Ramos (cell line): Measurements from ENCODE around the gene PCDHGB5.
"Not testable (repeated sequence)": the region's sequence is repeated elsewhere in the genome, so short reads cannot be mapped to it uniquely, and the experiment has no call there.

ENCODE experiments used
- in situ Hi-C: fragments of 300-500 bp; cut with MboI; formaldehyde crosslinking; loops from one replicate; pipeline ENCODE4 v1.14.3; 2022; ENCODE audit warnings: low sequenced_read_pairs; ENCODE audit not compliant: unreplicated experiment

The PCDHGB5 gene

GRCh38 chr5:141409598-141410306, 12.0 kb downstream of the PCDHGB5 start:
- in situ Hi-C loops: no loop called here

DNA sequence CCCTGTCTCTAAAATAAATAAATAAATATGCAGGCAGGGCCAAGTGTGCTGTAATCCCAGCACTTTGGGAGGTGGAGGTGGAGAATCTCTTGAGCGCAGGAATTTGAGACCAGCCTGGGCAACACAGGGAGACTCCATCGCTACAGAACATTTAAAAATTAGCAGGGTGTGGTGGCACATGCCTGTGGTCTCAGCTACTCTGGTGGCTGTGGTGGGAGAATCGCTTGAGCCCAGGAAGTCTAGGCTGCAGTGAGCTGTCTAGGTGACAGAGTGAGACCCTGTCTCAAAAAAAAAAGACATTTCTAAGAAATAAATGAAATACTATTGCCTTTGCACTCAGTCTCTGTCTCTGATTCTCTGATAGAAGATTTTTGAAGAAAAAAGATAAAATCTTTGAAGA, 13.8 kb downstream of the PCDHGB5 start:
- in situ Hi-C loops: no loop called here

DNA sequence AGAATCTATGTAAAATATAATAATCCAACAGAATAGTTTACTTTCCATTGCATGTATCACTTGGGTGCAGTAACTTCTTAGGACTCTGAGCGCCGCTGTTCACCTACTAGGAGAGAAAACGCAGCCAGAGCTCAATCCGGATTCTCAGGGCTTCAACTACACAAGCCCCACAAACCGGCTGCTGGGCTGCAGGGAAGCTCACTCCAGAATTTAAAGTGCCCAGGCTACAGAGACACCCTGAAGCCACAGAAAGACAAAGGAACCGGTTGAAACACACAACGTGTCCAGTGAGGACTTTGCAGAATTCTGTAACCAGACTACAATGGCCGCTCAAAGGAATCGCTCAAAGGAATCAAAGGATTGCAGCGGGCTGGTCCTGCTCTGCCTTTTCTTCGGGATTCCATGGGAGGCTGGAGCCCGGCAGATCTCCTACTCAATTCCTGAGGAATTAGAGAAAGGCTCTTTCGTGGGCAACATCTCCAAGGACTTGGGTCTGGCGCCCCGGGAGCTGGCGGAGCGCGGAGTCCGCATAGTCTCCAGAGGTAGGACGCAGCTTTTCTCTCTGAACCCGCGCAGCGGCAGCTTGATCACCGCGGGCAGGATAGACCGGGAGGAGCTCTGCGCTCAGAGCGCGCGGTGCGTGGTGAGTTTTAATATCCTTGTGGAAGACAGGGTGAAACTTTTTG, 15.2 kb downstream of the PCDHGB5 start, which contains the start of gene PCDHGA10:
Gene PCDHGA10 (plus strand): TSS at position 134 of the 686 bp plus-strand sequence. CDS start 189 bp downstream, at position 323.
- in situ Hi-C loops: no loop called here

DNA sequence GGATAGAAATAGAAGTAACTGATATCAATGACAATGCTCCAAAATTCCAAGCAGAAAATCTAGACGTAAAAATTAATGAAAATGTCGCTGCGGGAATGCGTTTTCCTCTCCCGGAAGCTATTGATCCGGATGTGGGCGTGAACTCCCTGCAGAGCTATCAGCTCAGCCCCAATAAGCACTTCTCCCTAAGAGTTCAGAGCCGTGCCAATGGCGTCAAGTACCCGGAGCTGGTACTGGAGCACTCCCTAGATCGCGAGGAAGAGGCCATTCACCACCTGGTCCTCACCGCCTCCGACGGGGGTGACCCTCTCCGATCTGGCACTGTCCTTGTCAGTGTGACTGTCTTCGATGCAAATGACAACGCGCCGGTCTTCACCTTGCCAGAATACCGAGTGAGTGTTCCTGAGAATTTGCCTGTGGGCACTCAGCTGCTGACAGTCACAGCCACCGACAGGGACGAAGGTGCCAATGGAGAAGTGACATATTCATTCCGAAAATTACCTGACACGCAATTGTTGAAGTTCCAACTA, 15.9 kb downstream of the PCDHGB5 start:
- in situ Hi-C loops: no loop called here

- in situ Hi-C loops: not testable (repeated sequence)
Observed at GRCh38 chr5:141414548-141415274, 17.0 kb downstream of the PCDHGB5 start.

DNA sequence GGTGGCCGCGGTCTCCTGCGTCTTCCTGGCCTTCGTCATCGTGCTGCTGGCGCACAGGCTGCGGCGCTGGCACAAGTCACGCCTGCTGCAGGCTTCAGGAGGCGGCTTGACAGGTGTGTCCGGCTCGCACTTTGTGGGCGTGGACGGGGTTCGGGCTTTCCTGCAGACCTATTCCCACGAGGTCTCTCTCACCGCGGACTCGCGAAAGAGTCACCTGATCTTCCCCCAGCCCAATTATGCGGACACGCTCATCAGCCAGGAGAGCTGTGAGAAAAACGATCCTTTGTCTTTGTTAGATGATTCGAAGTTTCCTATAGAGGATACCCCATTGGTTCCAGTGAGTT, 17.5 kb downstream of the PCDHGB5 start:
- in situ Hi-C loops: not testable (repeated sequence)

DNA sequence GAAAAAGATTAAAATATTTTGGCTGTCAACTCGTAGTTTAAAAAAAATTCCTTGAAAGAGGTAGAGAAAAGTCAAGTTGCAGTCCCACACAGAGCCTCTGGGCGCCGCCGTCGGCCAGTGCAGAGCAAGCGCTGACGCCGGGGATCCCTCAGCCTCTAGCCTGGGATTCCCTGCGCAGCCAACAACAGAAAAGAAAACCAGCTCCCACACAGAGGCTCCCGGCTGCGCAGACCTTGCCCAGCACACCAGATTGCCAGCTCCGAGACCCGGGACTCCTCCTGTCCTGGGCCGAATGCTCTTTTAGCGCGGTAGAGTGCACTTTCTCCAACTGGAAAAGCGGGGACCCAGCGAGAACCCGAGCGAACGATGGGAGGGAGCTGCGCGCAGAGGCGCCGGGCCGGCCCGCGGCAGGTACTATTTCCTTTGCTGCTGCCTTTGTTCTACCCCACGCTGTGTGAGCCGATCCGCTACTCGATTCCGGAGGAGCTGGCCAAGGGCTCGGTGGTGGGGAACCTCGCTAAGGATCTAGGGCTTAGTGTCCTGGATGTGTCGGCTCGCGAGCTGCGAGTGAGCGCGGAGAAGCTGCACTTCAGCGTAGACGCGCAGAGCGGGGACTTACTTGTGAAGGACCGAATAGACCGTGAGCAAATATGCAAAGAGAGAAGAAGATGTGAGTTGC, 19.9 kb downstream of the PCDHGB5 start, which contains the start of gene PCDHGB7:
Gene PCDHGB7 (plus strand): TSS at position 184 of the 679 bp plus-strand sequence. CDS start 183 bp downstream, at position 367.
- in situ Hi-C loops: not testable (repeated sequence)

- in situ Hi-C loops: no loop called here
Observed at GRCh38 chr5:141419074-141419880, 21.5 kb downstream of the PCDHGB5 start.

DNA sequence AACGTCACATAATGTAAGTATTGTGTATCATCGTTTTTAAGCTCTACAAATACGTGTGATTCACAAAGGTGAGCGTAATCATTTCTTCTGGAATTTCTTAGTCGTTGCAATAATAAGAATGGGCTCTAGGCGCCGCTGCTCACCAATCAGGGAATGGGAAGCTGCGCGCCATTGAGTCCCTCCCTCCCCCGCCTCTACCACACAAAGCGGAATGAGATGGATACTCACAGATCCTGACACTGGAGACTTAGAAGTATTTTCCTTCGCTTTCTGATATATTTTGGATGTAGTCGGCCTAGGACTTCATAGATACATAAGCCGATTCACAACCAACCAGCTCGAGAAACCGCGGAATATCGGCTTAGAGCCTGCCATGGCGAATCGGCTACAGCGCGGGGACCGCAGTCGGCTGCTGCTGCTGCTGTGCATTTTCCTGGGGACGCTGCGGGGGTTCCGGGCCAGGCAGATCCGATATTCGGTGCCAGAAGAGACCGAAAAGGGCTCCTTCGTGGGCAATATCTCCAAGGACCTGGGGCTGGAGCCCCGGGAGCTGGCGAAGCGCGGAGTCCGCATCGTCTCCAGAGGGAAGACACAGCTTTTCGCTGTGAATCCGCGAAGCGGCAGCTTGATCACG, 23.2 kb downstream of the PCDHGB5 start, which contains the start of gene PCDHGA11:
Gene PCDHGA11 (plus strand): TSS at position 197 of the 634 bp plus-strand sequence. CDS start 177 bp downstream, at position 374.
- in situ Hi-C loops: loop anchor here (5.0 kb wide), 1 partner anchor 136 kb away; no protein-coding TSS in a partner anchor

DNA sequence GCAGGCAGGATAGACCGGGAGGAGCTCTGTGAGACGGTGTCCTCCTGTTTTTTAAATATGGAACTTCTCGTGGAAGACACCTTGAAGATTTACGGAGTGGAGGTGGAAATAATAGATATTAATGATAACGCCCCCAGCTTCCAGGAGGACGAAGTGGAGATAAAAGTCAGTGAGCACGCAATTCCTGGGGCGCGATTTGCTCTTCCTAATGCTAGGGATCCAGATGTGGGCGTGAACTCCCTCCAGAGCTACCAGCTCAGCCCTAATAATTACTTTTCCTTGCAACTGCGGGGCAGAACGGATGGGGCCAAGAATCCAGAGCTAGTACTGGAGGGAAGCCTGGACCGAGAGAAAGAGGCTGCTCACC, 23.7 kb downstream of the PCDHGB5 start:
- in situ Hi-C loops: loop anchor here (5.0 kb wide), 1 partner anchor 136 kb away; no protein-coding TSS in a partner anchor

DNA sequence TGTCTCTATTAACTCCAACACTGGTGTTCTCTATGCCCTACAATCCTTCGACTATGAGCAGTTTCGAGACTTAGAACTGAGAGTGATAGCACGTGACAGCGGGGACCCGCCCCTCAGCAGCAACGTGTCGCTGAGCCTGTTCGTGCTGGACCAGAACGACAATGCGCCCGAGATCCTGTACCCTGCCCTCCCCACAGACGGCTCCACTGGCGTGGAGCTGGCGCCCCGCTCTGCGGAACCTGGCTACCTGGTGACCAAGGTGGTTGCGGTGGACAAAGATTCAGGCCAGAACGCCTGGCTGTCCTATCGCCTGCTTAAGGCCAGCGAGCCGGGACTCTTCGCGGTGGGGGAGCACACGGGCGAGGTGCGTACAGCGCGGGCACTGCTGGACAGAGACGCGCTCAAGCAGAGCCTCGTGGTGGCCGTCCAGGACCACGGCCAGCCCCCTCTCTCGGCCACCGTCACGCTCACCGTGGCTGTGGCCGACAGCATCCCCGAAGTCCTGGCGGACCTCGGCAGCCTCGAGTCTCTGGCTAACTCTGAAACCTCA, 25.1 kb downstream of the PCDHGB5 start:
- in situ Hi-C loops: loop anchor here (5.0 kb wide), 1 partner anchor 134 kb away; no protein-coding TSS in a partner anchor

- in situ Hi-C loops: no loop called here
Observed at GRCh38 chr5:141427783-141428426, 30.2 kb downstream of the PCDHGB5 start.

DNA sequence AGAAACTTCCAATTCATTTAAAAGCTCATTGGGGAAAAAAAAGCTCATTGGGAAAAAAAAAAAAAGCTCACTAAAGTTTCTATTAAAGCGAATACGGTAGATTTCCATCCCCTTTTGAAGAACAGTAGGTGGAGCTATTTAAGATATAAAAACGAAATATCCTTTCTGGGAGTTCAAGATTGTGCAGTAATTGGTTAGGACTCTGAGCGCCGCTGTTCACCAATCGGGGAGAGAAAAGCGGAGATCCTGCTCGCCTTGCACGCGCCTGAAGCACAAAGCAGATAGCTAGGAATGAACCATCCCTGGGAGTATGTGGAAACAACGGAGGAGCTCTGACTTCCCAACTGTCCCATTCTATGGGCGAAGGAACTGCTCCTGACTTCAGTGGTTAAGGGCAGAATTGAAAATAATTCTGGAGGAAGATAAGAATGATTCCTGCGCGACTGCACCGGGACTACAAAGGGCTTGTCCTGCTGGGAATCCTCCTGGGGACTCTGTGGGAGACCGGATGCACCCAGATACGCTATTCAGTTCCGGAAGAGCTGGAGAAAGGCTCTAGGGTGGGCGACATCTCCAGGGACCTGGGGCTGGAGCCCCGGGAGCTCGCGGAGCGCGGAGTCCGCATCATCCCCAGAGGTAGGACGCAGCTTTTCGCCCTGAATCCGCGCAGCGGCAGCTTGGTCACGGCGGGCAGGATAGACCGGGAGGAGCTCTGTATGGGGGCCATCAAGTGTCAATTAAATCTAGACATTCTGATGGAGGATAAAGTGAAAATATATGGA, 32.8 kb downstream of the PCDHGB5 start, which contains the start of gene PCDHGA12:
Gene PCDHGA12 (plus strand): TSS at position 176 of the 782 bp plus-strand sequence. CDS start 253 bp downstream, at position 429.
- in situ Hi-C loops: no loop called here

- in situ Hi-C loops: no loop called here
Observed at GRCh38 chr5:141431286-141431685, 33.5 kb downstream of the PCDHGB5 start.

GRCh38 chr5:141432308-141432707, 34.6 kb downstream of the PCDHGB5 start:
- in situ Hi-C loops: not testable (repeated sequence)

- in situ Hi-C loops: not testable (repeated sequence)
Observed at GRCh38 chr5:141432726-141433125, 35.0 kb downstream of the PCDHGB5 start.

- in situ Hi-C loops: no loop called here
Observed at GRCh38 chr5:141434006-141434405, 36.3 kb downstream of the PCDHGB5 start.
